Osteoblast (primary cell): ENCODE measurements around the gene ADAT2. TPM values are rescaled to one million over a fixed set of nuclear protein-coding genes. Genes with fewer than 3 reads are reported as not detected.

Source experiments
- DNase-seq: peaks from one replicate; pipeline ENCODE4 v3.0.0; 2011; ENCODE audit warnings: low spot score, mixed read lengths; ENCODE audit not compliant: insufficient read length; ENCODE audit errors: missing footprints
- H2AFZ ChIP-seq: 2 replicates; pipeline ENCODE4 v1.6.0; 2011; ENCODE audit warnings: mild to moderate bottlenecking, low read length
- H3K27ac ChIP-seq: 2 replicates; pipeline ENCODE4 v1.5.1; 2011; ENCODE audit warnings: mild to moderate bottlenecking, low read depth, low read length, moderate library complexity
- H3K27me3 ChIP-seq: 2 replicates; pipeline ENCODE4 v1.6.0; 2012; ENCODE audit warnings: mild to moderate bottlenecking, control low read depth, inconsistent platforms, low read length, moderate library complexity; ENCODE audit not compliant: insufficient read depth
- H3K36me3 ChIP-seq: 2 replicates; pipeline ENCODE4 v1.5.1; 2011; ENCODE audit warnings: mild to moderate bottlenecking, low read length, control low read depth, moderate library complexity; ENCODE audit not compliant: insufficient read depth
- H3K4me1 ChIP-seq: 2 replicates; pipeline ENCODE4 v1.5.1; 2011; ENCODE audit warnings: mild to moderate bottlenecking, low read length, control low read depth, moderate library complexity; ENCODE audit not compliant: insufficient read depth
- H3K4me2 ChIP-seq: 2 replicates; pipeline ENCODE4 v1.6.0; 2011; ENCODE audit warnings: mild to moderate bottlenecking, low read length; ENCODE audit not compliant: insufficient read depth
- H3K4me3 ChIP-seq: fragments of 200-600 bp; sonication (generic); 3 replicates; pipeline ENCODE4 v1.5.1; 2012; ENCODE audit warnings: mild to moderate bottlenecking, low read length, inconsistent platforms; ENCODE audit not compliant: insufficient read depth
- H3K79me2 ChIP-seq: 2 replicates; pipeline ENCODE4 v1.6.0; 2012; ENCODE audit warnings: mild to moderate bottlenecking, low read length, control low read depth, inconsistent platforms; ENCODE audit not compliant: insufficient read depth
- H3K9me3 ChIP-seq: 2 replicates; pipeline ENCODE4 v1.5.1; 2011; ENCODE audit warnings: low read depth, low read length, control low read depth
- H4K20me1 ChIP-seq: 2 replicates; pipeline ENCODE4 v1.6.0; 2012; ENCODE audit warnings: mild to moderate bottlenecking, low read length, control low read depth; ENCODE audit not compliant: insufficient read depth
- total RNA-seq: library from RNA; depleted of rRNA; stranded (reverse); fragments of >200 nt; gene quantifications from 2 replicates; pipeline ENCODE4 v1.2.3, GENCODE V29; 2012
- TF ChIP-seq, protein P1 (sequence below): IDR thresholded peaks from 2 replicates; pipeline ENCODE4 v1.5.1; 2011; ENCODE audit warnings: mild to moderate bottlenecking, low read depth, low read length, moderate library complexity; ENCODE audit errors: extremely low read depth

ADAT2 gene
- total RNA-seq, 1 donor, result 2.2 TPM

DNA sequence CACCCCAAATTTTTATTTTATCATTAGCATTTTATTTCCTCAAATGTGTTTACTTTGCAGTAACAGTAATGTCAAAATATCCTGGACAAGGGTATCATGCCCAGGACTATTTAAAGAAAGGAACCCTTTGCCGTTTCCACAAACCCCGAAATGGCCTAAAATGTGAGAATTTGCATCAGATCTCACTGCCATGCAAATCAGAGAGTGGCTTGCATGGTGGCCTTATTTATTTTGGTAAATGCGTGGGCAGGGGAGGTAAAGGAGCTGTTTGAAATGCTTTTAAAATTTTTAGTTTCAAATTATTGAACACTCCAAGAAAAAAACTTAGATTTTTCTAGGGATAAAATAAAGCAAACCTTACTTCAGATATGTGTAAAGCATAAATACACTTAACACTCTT, 43.8 kb downstream of the ADAT2 start:
- Histone ChIP-seq H4K20me1 (no peaks in the 10 kb centered on the region), H3K27ac (no peak overlapping the region)

DNA sequence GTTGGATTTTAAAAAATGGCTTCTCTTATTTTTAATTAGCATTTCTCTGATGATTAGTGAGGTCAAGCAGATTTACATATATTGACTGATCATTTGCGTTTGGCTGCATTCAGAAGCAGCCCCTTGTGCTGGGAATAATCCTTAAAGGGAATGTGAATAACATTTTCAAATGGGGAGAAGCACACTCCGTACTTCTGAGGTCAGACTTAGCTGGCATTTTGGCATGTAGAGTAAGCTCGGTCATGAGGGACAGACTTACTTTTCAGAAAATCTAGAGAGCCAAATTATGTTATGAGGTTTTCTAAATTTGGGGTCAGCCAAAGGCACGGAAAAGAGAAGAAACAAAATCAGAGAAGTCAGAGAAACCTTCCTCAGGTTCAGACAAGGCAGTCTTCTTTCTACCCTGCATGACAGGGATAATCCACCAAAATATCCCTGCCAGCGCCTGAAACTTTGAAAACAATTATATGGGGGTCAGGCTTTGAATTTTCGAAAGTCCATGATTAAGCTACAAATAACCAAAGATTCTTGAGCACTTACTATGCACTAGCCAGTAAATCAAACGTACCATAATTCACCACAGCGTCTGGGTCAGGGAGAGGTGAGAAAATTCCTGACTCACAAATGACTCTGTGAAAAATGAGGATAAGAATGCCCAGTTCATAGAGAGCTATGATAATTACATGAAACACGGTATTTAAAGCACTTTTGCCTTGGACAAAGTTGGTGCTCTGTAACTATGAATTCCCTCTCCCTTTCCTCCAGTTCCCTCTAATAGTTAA, 44.9 kb downstream of the ADAT2 start:
- TF ChIP-seq, protein P1, sequence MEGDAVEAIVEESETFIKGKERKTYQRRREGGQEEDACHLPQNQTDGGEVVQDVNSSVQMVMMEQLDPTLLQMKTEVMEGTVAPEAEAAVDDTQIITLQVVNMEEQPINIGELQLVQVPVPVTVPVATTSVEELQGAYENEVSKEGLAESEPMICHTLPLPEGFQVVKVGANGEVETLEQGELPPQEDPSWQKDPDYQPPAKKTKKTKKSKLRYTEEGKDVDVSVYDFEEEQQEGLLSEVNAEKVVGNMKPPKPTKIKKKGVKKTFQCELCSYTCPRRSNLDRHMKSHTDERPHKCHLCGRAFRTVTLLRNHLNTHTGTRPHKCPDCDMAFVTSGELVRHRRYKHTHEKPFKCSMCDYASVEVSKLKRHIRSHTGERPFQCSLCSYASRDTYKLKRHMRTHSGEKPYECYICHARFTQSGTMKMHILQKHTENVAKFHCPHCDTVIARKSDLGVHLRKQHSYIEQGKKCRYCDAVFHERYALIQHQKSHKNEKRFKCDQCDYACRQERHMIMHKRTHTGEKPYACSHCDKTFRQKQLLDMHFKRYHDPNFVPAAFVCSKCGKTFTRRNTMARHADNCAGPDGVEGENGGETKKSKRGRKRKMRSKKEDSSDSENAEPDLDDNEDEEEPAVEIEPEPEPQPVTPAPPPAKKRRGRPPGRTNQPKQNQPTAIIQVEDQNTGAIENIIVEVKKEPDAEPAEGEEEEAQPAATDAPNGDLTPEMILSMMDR, result no peak
- peak; percentile 83 for DNase-seq
- peak overlapping the region; percentile 14 for H3K4me3 ChIP-seq
- no peaks in the 10 kb centered on the region for H3K9me3 ChIP-seq
- H3K36me3 ChIP-seq, result no peaks in the 10 kb centered on the region
- H4K20me1 ChIP-seq, result no peaks in the 10 kb centered on the region
- no peaks in the 10 kb centered on the region for H3K27me3 ChIP-seq
- H3K4me1 ChIP-seq, result peaks cover 37% of the 10 kb centered on the region
- H2AFZ ChIP-seq, result peak overlapping the region; percentile 7
- no peaks in the 10 kb centered on the region for H3K79me2 ChIP-seq
- H3K27ac ChIP-seq, result peak overlapping the region; percentile 73
- peak overlapping the region; percentile 55 for H3K4me2 ChIP-seq

More for the DNA sequence above, 43.8 kb downstream of the ADAT2 start:
- H2AFZ ChIP-seq, result no peak overlapping the region
- DNase-seq, result no peak
- no peaks in the 10 kb centered on the region for H3K9me3 ChIP-seq
- peaks cover 44% of the 10 kb centered on the region for H3K4me1 ChIP-seq
- no peaks in the 10 kb centered on the region for H3K27me3 ChIP-seq
- H3K4me2 ChIP-seq, result no peak overlapping the region
- no peak overlapping the region for H3K4me3 ChIP-seq
- H3K36me3 ChIP-seq, result no peaks in the 10 kb centered on the region
- TF ChIP-seq, protein P1, result no peak
- no peaks in the 10 kb centered on the region for H3K79me2 ChIP-seq

DNA sequence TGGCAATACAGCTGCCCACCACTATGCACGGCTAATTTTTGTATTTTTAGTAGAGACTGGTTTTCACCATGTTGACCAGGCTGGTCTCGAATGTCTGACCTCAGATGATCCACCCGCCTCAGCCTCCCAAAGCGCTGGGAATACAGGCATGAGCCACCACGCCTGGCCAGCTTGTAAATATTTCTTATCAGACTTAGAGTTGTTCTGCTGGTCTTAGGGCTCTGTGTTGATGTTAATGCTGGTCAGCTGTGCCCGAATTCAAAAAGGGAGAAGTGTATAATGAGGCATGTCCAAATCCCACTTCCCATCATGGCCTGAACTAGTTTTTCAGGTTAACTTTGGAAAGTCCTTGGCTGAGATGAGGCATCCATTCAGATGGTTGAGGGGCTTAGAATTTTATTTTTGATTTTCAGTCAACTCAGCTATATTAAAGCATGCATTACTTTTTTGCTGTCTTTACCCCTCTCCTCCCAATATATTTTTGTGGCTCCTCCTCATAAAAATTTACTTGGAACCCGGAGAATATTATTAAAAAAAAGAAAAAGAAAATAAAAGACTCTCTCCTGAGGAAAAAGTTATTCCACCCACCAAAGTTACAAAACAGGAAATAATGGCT, 47.7 kb downstream of the ADAT2 start:
- Histone ChIP-seq H4K20me1 (no peaks in the 10 kb centered on the region), H3K36me3 (no peaks in the 10 kb centered on the region), H3K4me1 (peaks cover 28% of the 10 kb centered on the region), H3K27ac (no peak overlapping the region), H2AFZ (no peak overlapping the region), H3K27me3 (no peaks in the 10 kb centered on the region), H3K9me3 (no peaks in the 10 kb centered on the region), H3K4me2 (no peak overlapping the region), H3K79me2 (no peaks in the 10 kb centered on the region), H3K4me3 (no peak overlapping the region)
- DNase-seq, result no peak
- TF ChIP-seq, protein P1, result no peak

DNA sequence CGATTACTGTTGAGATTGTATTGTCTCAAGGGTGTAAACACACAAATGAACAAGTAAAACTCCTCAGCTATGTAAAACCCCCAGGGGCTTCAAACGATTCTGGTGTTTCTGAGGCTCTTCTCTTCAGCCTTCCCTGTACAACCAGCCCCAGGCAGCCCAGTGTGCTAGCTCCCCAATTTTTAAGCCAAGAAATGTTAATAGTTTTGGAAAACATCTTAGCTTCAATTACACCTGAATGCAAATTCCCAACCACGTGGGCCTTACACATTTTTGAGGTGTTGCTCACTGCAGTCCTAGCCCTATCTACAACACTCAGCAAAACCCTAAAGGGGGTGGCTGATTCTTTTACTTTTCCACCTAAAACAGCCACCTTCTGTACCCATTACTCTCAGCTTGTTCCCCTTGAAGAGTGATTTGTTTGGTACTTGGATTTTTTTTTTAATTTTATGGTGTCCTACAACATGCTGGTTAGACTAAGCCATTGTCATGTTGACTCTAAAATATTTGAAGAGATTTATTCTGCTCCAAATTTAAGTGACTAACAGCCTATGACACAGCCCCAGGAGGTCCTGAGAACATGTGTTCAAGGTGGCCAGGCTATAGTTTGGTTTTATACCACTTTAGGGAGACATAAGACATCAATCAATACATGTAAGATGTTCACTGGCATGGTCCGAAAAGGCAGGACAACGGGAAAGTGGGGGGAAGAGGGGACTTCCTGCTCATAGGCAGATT, 48.7 kb downstream of the ADAT2 start:
- no peaks in the 10 kb centered on the region for H3K9me3 ChIP-seq
- DNase-seq, result peak; percentile 0
- TF ChIP-seq, protein P1, result no peak

More for the DNA sequence above, 48.7 kb downstream of the ADAT2 start:
- Histone ChIP-seq H2AFZ (no peak overlapping the region), H3K4me3 (no peak overlapping the region), H3K36me3 (no peaks in the 10 kb centered on the region), H3K27me3 (no peaks in the 10 kb centered on the region), H3K4me1 (peaks cover 38% of the 10 kb centered on the region), H3K4me2 (no peak overlapping the region), H4K20me1 (no peaks in the 10 kb centered on the region), H3K79me2 (no peaks in the 10 kb centered on the region), H3K27ac (no peak overlapping the region)
